GM21717 (cell line): ENCODE measurements around the gene DIAPH2.
"Not testable (repeated sequence)": the region's sequence is repeated elsewhere in the genome, so short reads cannot be mapped to it uniquely, and the experiment has no call there.

ENCODE experiments used
- ATAC-seq: cut with Tn5 transposase; IDR thresholded peaks from one replicate; pipeline ENCODE4 v1.9.1; 2021; ENCODE audit warnings: mild to moderate bottlenecking, moderate library complexity; ENCODE audit not compliant: unreplicated experiment

DIAPH2 gene

GRCh38 chrX:96715481-96715880, 30.8 kb downstream of the DIAPH2 start:
- ATAC-seq, result no peak

GRCh38 chrX:96719161-96719875, 34.7 kb downstream of the DIAPH2 start:
- no peak for ATAC-seq

GRCh38 chrX:96721354-96721753, 36.7 kb downstream of the DIAPH2 start:
- peak; percentile 100 for ATAC-seq

- no peak for ATAC-seq
Observed at GRCh38 chrX:96722781-96723180, 38.1 kb downstream of the DIAPH2 start.

GRCh38 chrX:96729053-96729452, 44.4 kb downstream of the DIAPH2 start:
- no peak for ATAC-seq

GRCh38 chrX:96729868-96730643, 45.4 kb downstream of the DIAPH2 start:
- ATAC-seq, result no peak

GRCh38 chrX:96731000-96731399, 46.4 kb downstream of the DIAPH2 start:
- ATAC-seq, result not testable (repeated sequence)

GRCh38 chrX:96743367-96744073, 58.9 kb downstream of the DIAPH2 start:
- ATAC-seq, result no peak

GRCh38 chrX:96752781-96753180, 68.1 kb downstream of the DIAPH2 start:
- ATAC-seq, result no peak

- no peak for ATAC-seq
Observed at GRCh38 chrX:96753230-96753629, 68.6 kb downstream of the DIAPH2 start.

GRCh38 chrX:96756491-96756890, 71.8 kb downstream of the DIAPH2 start:
- no peak for ATAC-seq

- no peak for ATAC-seq
Observed at GRCh38 chrX:96761566-96761965, 76.9 kb downstream of the DIAPH2 start.

GRCh38 chrX:96763608-96764007, 79.0 kb downstream of the DIAPH2 start:
- ATAC-seq, result no peak

- ATAC-seq, result peak; percentile 91
Observed at GRCh38 chrX:96764864-96765263, 80.2 kb downstream of the DIAPH2 start.

- no peak for ATAC-seq
Observed at GRCh38 chrX:96770315-96770714, 85.7 kb downstream of the DIAPH2 start.

GRCh38 chrX:96771486-96771885, 86.8 kb downstream of the DIAPH2 start:
- ATAC-seq, result no peak

GRCh38 chrX:96774116-96774515, 89.5 kb downstream of the DIAPH2 start:
- no peak for ATAC-seq

- no peak for ATAC-seq
Observed at GRCh38 chrX:96776966-96777365, 92.3 kb downstream of the DIAPH2 start.

GRCh38 chrX:96791559-96791958, 106.9 kb downstream of the DIAPH2 start:
- ATAC-seq, result no peak

GRCh38 chrX:96792047-96792446, 107.4 kb downstream of the DIAPH2 start:
- no peak for ATAC-seq

GRCh38 chrX:96798982-96799381, 114.3 kb downstream of the DIAPH2 start:
- no peak for ATAC-seq

GRCh38 chrX:96807318-96807717, 122.7 kb downstream of the DIAPH2 start:
- ATAC-seq, result no peak
